GM18505 (cell line): Measurements from ENCODE around the gene MMP17.

Experiments
- ATAC-seq: cut with Tn5 transposase; IDR thresholded peaks from one replicate; pipeline ENCODE4 v1.9.1; 2021; ENCODE audit not compliant: unreplicated experiment
- POLR2A ChIP-seq: IDR thresholded peaks from 4 replicates; pipeline ENCODE4 v1.6.1; 2011; ENCODE audit warnings: borderline replicate concordance; ENCODE audit not compliant: insufficient read depth, insufficient read length; ENCODE audit errors: extremely low read depth

Gene MMP17

DNA sequence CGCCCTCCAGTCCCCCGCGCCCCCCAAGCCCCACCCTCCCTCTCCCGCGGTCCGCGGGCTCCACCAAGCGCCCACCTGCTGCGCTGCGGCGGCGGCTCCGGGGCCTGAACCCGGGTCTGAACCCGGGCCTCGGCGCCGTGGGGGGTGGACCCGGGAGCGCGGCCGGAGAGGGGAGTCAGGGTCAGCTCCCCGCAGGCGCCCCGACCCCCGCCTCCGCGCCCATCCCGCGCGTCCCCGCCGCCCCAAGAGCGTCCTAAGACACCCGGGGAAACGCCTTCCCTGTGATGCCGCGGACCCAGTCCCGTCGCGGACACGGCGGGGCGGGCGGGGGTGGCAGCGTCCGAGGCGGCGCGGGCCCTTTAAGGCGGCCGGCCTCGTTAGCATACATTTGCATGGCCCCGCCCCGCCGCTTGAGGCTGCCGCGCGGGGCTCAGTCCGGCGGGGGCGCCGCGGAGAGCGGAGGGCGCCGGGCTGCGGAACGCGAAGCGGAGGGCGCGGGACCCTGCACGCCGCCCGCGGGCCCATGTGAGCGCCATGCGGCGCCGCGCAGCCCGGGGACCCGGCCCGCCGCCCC, at the start of gene MMP17:
MMP17 (plus strand) TSS at position 433 of the 574 bp plus-strand sequence; CDS start at position 535, 102 bp downstream.
- ATAC-seq, result peak; percentile 65
- no peak for TF ChIP-seq POLR2A

DNA sequence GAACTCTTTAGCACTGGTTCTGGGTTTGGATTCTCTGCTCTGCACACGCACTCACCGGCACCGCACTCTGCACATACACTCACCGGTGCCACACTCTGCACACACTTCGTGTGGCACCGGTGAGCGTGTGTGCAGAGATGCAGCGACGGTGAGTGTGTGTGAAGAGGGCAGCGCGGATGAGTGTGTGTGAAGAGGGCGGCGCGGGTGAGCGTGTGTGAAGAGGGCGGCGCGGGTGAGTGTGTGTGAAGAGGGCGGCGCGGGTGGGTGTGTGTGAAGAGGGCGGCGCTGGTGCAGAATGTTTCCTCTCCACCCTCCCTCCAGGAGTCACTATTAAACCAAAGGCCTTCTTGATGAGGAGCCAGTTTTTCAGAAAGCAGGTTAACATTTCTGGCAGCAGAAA, 49.2 kb upstream of the MMP17 start:
- ATAC-seq, result no peak
- TF ChIP-seq POLR2A, result no peak

DNA sequence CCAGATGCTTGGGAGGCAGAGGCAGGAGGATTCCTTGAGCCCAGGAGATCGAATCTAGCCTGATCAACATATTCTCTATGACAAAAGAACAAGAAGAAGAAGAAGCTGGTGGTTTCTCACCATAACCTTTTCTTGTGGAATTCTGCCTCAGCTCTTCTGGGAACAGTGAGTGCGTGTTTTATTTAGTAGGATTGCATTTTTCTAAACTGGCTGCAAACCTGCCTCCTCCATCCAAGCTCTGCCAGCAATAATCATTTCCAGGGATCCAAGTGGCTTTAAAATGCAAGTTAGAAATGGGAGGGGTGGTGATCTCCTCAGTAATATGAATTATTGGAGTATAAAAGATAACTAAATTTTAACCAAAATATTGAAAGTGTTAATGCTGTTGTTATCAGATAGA, 46.1 kb upstream of the MMP17 start:
- no peak for TF ChIP-seq POLR2A
- ATAC-seq, result no peak

DNA sequence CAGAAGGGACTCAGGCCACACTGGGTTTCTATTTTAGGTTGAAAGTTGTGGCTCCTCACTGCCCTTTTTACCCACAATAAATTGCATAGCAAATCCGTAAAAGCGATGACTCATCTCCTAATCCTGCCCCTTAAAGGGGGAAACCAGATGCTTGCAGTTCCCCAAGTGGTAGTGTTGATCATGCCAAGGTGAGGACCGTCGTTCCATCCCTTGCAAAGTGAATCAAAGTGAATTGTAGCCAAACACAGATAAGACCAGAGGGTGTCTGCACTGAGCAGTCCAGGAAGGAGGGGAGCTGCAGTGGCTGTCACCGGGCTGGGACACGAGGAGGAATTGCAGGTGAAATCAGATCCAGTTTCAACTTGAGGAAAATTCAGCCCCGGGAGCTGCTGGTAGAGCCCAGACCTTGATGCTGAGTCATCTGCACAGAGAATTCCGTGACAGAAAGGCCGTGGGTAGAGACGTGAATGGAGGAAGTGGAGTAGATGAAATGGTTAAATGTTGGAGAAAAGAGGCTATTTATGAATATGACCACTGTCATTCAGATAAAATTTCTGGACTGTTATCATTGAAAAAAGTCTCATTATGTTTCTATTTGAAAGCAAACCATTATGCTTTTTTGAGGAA, 44.2 kb upstream of the MMP17 start:
- TF ChIP-seq POLR2A, result no peak
- ATAC-seq, result no peak

DNA sequence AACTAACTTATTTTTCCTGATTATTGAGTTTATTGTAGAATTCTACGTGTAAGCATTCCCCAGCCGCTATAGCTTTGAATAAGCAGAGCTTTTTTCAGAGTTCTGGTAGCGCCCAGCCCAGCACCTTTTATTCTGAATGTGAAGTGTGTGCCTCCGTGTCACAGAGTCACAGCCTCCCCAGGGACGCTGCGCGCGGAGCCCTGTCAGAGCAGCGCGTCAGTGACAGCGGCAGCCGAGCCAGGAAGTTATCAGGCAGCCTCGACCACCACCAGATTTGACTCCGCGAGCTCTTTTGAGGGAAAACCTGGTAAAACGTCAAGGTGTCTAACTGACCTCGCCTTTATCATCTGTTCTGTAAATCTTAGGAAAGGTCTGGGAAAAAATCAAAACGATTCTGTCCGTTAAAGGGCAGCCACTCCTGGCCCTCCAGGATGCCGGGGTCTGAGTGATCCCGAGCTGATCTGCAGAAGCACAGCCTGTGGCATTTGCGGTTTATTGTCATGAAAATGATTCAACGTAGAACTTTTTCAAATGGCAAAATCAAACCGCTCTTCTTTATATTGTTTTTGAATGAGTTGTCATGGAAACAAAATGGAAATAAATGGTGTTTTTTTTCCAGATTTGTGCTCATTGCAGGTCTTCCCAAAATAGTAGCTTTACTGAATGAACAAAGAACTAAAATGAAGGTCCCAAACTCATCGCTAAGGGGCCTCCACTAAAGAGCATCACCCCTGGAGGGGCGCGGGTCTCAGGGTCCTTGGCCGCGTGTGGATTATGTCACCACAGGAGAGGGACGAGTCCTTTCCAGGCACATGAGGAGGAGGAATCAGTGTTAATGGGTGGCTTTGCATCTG, 43.1 kb upstream of the MMP17 start:
- no peak for ATAC-seq
- TF ChIP-seq POLR2A, result no peak

DNA sequence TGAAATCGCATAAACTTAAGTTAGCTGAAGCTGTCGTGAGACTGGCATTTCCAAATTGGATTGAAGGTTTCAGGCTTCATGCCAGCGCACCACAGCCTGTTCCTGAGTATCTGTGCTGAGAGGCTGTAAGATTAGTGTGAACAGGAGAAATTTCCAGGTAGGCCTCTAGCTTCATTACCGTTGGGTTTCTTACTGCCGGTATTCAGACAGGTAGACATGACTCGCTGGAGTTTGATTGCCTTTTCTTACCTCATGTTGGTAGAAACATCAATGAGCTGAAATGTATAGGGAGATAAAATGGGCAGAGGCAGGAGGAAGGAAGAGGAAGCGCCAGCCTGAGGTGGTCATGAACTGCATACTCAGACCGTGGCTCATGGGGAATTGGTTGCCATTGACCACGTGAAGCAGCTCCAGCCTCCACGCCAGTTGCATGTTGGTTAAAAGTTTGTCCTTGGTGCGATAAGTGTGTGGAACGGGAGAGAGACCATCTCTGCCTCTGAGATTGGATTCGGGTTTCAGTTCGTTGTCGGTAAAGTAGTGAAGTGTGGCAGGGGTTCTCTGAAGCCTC, 42.3 kb upstream of the MMP17 start:
- no peak for ATAC-seq
- TF ChIP-seq POLR2A, result no peak

DNA sequence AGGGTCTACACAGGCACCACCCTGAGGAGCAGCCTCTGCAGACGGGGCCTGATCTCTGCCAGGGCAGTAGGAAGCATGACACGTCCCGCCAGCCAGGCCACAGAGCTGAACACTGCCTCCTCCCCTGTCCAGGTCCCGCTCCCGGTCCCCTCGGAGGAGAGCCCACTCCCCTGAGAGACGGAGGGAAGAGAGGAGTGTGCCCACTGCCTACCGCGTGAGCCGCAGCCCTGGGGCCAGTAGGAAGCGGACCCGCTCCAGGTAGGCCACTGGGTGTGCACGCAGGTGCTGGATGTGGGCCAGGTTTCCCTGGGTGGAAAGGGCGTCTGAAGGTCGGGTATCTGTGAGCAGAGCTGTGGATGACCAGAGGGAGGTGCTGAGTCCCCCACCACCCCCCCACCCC, 41.9 kb upstream of the MMP17 start:
- no peak for TF ChIP-seq POLR2A

DNA sequence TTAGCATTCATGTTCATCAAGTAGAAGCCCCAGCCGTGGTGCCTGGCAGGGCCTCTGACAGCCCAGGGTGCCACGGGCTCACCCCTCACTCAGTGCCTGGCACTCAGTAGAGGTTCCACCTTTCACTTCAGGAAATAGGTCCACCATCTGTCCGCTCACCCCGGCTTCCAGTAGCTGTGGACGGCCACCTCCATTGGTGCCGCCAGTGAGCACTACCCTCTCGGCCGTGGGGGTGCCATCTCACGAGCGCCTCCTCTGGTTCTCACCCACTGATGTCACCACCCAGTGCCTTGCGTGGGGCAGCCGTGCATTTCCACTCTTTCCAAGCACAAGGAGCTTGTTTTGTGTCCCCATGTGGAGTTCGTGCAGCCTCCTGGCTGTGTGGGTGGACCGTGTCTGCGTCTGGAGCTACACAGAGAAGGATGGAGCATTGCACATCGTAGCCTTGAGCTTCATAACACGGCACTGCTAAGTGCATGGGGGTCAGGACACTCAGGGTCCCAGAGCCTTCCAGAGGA, 41.0 kb upstream of the MMP17 start:
- TF ChIP-seq POLR2A, result no peak
- ATAC-seq, result no peak

More for the DNA sequence above, 41.9 kb upstream of the MMP17 start:
- ATAC-seq, result no peak

DNA sequence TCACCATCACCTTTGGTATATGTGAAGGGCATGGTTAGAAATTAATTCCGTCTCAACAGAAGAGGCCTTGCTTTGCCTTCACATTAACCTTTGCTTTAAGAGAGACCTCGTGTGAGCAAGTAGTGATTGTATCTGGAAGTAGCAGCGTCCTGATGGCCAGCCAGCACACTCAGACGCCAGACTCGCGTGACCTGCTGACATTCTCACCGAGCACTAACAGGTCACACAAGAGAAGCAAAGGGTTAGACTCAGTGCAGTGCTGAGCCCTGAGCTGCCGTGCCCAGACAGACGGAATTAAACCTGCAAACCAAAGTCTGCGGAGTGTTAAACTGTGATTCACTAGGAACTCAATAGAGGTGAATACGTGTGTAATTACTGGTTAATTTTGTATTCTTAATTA, 40.1 kb upstream of the MMP17 start:
- ATAC-seq, result no peak
- no peak for TF ChIP-seq POLR2A

DNA sequence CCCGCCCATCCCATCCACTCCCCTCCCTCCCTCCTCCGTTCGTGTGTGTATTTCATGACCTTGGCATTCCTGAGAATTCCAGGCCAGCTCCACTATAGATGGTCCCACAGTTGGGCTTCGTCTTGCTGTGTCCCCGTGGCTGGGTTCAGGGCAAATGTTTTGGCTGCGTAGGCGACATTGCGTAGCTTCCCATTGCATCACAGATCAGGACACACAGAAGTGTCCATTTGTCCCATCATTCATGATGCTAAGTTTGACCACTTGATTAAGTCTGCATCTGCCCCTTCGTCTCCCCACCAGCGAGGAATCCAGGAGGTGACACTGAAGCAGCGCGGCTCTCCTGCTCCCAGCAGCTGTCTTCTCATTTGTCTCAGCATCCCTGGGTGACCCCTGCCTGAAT, 38.6 kb upstream of the MMP17 start:
- ATAC-seq, result no peak
- TF ChIP-seq POLR2A, result no peak

DNA sequence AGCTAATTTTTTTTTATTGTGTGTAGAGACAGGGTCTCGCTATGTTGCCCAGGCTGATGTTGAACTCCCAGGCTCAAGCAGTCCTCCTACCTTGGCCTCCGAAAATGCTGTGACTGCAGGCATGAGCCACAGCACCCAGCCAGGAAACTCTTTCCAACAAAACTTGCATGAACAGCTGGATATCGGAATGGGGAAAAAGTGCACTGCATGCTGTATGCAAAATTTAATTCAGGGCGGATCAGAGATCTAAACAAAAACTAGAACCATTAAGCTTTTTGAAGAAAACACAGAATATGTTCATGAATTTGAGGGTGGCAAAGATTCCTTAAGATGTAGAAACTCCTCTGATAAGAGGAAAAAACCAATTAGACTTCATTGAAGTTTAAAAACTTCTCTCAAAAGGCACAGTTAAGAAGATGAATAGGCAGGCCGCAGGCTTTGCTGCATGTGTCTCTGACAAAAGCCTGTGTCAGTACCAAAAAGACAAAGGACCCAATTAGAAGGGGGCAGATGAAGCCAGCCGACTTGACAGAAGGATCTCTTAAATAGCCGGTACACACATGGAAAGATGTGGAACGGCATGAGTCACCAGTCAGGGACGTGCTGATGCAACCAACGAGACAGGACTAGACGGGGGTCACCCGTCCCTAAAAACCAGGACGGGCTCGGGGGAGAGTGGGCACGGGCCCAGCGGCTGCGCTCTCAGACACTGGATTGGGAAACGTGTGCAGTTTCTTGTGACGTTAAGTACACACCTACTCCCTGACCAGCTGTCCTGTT, 34.8 kb upstream of the MMP17 start:
- TF ChIP-seq POLR2A, result no peak
- ATAC-seq, result no peak

DNA sequence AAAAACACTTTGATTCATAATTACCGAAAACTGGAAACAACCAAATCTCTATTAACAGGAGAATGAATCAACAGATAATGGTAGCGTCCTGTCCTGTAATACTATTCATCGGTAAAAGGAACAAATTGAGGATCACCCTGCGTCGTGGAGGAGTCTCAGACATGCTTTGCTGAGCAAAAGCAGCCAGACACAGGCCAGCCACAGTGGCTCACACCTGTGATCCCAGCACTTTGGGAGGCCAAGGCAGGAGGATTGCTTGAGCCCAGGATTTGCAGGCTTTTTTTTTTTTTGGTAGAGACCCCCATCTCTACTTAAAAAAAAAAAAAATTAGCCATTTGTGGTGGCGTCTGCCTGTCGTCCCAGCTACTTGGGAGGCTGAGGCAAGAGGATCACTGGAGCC, 34.1 kb upstream of the MMP17 start:
- TF ChIP-seq POLR2A, result no peak
- no peak for ATAC-seq

DNA sequence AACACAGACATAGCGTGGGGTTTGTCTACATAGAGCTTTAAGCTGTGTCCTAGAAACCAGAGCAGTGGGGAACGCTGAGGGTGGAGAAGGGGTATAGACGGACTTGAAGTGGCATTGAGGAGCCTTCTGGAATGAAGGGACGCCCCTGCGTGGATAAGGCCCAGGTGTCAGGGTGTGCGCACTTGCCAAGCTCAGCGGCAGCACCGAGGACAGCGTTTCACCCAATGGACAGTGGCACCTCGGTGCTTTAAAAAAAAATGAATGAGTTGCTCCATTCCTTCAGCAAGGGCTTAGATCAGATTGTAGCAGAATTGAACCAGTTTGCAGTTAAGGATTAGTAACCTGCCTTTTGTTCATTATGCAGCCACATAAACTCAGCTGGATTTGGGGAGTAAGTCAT, 33.6 kb upstream of the MMP17 start:
- no peak for ATAC-seq
- TF ChIP-seq POLR2A, result no peak
